Hypothalamus (tissue), 51 donors: ENCODE data around the gene CROCC2.

Source experiments
- DNase-seq, 51 donors: peaks; one replicate each; lab custom pipeline; 2025; lab: John Stamatoyannopoulos, UW

The CROCC2 gene

DNA sequence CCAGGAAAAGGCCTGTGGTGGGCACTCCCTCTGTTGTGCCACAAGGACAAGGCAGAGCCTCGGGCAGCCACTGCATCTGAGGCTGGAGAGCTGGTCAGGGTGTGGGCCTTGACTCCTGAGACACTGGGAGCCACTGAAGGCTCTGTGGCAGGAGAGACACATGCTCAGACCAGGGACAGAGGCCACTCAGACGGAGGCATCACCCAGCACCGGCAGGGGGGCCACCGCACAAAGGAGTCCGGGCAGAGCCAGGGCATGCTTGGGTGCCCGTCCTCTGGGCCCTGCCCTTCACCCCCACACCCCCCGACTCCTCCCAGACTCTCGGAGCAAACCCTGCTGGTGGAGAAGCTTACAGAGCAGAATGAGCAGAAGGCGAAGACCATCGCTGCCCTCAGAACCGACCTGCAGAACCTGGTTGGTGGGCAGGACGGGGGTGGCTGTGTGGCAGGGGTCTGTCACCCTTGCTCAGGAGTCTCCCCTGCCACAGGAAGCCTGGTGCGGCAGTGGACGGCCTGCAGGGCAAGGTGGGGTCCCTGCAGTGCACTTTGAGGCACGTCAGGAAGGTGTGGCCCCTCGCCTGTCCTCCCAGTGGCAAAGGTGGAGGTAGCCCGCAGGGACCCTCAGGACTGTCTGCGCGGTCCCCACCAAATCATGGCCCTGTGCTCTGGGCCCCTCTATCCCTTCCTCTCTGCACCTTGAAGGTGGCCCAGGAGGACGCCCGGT lies 26.0 kb downstream of the CROCC2 start:
- no peak for DNase-seq

DNA sequence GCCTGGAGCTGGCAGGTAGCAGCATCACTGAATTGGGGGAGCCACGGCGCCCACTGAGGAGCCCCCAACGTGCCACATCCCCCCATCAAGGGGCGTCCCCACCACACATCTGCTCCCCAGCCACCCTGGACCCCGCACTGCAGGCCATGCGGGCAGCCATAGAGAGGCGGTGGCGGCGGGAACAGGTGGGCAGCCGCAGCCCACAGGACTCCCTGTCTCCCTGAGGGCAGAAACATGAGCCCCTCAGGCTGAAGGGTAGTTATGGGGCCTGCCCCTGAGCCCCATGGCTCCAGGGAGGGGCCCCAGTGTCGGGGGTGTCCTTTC lies 26.6 kb downstream of the CROCC2 start:
- DNase-seq: no peak

GRCh38 chr2:240933048-240933965 lies 27.2 kb downstream of the CROCC2 start:
- DNase-seq: no peak

DNA sequence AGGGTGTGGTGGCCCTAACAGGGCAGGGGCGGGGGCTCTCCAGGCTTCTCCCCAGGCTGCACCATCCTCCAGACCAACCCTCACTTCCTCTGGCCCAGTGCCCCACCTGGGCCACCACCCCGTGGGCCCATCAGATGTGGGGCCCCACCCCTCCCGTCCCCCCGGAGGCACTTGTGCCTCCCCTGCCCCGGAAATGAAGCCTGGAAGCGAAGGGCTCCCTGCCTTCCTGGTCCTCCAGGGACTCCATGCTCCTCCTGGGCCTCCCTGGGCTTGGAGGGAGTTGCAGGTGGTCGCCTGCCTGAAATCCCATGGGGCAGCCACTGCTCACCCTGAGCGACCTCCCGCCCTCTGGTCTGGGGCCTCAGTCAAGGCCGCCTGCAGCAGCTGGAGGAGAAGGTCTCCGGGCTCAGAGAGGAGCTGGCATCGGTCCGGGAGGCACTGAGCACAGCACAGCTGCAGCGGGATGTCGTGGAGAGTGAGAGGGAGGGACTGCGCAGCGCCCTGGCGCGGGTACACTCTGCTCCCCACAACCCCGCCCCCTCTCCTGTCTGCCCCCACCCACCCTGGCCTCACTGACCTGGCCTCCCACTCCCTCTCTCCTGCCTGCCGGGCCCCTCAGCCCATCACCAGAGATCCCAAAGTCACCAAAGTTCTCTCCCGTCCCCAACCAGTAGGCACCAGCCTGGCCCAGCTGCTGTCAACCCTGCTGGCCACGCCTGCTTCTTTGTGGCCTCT lies 28.0 kb downstream of the CROCC2 start:
- no peak for DNase-seq

DNA sequence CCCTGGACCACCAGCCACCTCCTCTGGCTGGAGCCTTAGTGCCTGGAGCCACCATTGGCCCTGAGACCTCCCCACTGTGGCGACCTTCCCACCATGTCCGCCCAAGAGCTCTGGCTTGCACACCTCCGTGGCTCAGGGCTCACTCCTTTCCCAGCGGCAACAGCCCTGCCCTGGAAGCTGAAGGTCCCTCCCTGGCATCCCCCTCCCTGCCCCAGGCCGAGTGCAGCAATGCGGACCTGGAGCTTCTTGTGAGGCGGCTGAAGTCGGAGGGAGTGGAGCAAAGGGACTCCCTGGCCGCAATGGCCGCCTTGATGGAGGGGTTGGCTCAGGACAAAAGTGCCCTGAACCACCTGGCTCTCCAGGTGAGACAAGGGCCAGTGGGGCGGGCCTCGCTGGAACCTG lies 28.6 kb downstream of the CROCC2 start:
- DNase-seq: no peak

- DNase-seq: no peak
These were observed 29.2 kb downstream of the CROCC2 start for GRCh38 chr2:240935103-240935876.

DNA sequence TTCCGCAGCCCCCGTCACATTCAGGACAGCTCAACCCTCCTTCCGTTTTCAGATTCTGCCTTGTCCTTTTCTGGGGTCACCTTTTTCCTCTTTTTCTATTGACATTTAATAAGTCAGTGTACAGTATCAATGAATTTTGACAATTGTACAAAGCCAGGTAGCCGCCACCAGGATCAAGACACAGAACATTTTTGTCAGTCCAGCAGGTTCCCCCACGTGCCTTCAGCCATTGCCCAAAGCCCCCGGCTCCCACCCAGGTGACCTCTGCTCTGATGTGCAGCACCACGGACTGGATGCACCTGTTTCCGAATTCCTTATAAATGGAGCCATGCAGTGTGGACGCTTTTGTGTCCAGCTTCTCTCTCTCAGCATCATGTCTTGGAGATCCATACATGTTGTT lies 30.0 kb downstream of the CROCC2 start:
- DNase-seq: no peak

GRCh38 chr2:240946046-240946445 lies 39.9 kb downstream of the CROCC2 start:
- no peak for DNase-seq

DNA sequence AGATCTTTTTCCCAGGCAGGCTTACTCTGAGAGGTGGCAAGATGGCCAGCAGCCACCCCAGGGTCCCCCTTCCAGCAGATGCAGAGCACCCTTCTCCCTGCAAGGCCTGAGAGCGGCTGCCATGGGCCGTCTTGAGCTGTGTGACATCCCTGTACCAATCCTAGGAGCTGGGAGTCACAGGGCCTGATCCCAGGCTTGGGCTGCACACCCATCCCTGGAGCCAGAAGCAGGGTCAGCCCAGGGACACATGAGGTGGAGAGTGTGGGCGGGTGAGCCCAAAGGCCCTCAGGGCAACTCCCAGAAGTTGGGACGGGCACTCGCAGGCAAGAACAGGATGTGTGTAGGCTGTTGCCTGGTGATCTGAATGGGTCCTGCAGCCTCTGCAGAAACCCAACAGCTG lies 40.5 kb downstream of the CROCC2 start:
- DNase-seq: no peak

DNA sequence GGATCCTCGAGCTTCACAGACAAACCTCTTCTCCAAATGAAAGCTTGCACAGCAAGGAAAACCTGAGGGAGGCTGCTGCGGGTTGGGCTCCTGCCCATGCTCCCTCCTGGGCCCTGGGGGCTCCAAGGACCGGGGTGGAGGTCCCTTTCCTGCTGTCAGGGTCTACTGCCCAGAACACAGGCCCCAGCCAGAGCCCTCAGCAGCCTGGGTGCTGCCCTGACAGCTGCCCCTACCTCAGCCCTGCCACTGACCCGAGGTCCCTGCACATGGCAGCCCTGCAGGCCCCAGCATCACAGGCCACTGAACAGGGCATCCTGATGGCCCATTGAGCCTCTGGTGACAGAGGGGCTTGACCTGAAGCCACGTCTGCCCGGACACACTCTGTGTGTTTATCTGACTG lies 41.0 kb downstream of the CROCC2 start:
- no peak for DNase-seq

DNA sequence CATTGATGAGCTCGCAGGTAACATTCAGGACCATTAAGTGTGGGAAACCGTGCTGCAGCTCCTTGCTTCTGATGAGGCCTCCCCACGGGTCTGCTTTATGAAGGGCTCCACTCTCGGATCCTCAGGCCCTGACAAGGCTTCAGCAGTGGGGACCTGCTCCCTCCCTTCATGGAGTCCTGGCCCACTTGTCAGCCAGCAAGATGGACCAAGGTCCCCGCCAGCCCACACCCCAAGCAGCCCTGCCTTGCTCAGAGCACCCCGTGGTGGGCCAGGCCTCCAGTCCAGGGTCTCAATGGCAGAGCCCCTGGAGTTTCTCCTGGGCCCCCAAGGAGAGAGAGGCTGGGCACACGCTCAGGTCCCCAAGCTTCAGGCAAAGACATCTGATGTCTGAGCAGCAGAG lies 41.5 kb downstream of the CROCC2 start:
- DNase-seq: no peak

DNA sequence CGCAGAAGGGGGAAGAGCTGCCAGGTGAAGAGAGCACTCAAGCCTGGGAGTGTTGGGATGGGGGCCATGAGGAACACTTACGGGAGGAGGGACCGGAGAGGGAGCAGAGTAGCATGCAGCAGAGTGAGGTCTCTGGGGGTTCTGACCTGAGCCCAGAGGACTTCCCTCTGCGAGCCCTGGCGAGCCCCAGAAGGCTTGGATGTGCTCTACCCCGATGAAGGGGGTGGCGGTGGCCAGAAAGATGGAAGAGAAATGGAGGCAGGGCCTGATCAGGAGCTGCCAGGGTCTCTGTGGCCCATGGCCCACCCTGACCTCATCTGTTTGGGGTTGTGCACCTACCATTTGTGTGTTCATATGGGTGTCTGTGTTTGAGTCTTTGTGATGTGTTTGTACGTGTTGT lies 42.0 kb downstream of the CROCC2 start:
- no peak for DNase-seq

GRCh38 chr2:240948905-240949790 lies 43.0 kb downstream of the CROCC2 start:
- no peak for DNase-seq

DNA sequence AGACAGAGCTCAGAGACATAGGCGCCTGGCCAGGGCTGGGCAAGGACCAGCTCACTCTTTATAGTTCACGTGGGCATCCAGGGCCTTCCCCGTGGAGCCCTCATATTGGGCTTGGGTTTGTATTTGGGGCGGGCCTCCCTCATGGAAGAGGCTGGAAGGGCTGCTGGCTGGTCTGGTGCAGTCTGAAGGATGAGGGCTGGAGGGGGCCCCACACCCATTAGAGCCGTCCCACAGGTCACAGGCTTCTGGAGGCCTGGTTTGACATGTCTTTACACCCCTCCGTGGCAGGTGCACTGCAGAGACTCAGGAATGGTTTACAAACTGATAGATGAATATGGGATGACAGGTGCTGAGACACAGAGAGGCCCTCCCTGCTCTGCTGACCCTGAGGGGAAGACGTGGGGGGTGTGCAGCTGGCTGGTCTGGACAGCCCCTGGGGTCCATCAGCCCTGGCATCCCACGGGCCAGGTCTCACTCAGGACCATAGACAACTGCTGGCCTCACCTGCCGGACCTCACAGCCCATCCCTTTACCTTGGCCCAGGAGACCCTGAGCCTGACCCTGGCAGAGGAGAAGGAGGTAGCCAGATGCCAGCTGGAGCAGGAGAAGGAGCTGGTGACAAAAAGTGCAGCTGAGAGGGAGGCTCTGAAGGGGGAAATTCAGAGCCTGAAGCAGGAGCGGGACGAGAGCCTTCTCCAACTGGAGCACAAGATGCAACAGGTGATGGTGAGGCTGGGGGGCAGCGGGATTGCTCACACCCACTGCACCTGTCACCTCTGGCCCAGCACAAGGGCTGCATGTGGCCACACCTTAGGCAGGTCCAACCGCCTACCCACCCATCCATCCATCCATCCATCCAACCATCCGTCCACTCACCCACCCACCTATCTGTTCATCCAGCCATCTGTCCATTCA lies 43.9 kb downstream of the CROCC2 start:
- DNase-seq: no peak

GRCh38 chr2:240951045-240951594 lies 45.0 kb downstream of the CROCC2 start:
- no peak for DNase-seq

GRCh38 chr2:240952496-240953246 lies 46.5 kb downstream of the CROCC2 start:
- no peak for DNase-seq
